Bone marrow (tissue), 2 donors: ENCODE results near the gene CPXM2.

ENCODE experiments used
- DNase-seq, 2 donors: peaks; one replicate each; lab custom pipeline; 2025; lab: John Stamatoyannopoulos, UW

CPXM2 gene

DNA sequence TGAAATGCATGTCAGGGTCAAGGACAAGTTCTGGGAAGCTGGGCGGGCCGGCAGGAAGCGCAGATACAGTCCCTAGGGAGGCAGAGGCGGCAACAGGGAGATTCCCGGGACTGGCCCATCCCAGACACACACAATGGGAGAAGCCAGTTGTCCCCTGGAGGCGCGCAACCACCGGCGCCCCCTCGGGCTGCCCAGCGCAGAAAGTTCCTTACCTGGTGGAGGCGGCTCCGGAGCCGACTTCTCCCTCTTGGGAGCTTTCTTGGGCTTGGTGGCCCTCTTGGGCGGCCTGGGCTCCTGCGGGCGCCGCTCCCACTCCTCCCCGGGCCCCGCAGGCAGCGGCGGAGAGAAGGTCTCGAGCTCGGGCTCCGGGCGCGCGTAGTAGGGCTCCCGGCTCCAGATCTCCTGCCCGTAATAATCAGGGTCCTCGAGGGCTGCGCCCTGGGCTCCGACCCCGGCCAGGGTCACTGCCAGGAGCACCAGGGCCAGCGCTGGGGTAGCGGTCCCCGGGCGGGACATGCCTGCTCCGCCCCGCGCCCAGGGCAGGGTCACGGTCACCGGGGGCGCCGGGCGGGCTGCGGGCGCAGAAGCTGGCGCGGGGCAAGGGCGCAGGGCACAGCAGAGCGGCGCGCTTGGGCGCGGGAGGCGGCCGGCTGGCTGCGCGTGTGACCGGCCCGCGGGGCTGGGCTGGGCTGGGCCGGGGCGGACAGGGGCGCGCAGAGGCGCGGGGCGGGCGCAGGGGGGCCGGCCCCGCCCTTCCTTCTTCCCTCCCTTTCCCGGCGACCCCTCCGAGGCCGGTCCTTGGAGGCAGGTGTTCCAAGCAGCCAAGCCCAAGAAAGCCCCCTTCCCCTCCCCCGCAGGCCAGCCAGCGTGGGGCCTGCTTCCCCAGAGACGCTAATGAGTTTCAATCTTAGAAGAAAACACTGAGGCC lies at the start of gene CPXM2:
Gene CPXM2, minus strand, starts transcription at position 664 of the 928 bp plus-strand sequence. Its CDS starts 148 bp downstream, at position 516.
- DNase-seq = no peak

DNA sequence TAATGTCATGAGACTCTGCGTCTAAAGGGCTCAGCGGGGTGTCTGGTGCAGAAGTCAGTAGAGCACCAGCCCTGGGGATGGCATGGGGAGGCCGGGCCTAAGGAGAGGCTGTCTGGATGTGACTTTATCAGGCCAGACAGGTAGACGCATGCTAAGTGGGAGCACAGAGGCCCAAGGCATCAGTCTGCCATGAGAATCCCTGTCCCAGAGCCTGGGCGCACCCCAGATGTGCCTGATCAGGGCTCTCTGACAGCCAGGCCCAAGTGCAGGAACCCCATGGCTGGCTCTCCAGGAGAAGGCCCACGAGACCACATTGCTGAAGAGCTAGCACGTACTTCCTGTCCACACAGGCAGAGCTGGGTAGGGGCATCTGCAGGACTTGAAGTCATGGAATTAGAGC lies 48.0 kb upstream of the CPXM2 start:
- no peak for DNase-seq

DNA sequence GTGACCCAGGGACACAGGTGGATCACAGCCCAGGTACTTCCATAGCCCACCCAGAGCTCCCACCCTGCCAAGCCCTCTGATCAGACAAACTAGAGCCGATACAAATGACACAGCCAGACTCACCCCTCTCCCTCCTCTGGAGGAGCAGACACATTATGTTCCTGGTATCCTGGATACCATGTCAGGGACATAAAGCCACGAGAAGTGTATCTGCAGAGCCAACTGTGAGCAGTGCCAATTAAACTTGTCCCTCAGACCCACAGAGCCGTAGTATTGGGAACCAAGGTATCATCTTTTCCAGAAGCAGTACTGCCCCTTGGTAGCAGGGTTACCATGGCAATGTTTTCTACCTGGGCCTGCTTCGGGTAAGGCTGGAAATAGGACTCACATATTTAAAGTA lies 47.3 kb upstream of the CPXM2 start:
- DNase-seq = no peak

DNA sequence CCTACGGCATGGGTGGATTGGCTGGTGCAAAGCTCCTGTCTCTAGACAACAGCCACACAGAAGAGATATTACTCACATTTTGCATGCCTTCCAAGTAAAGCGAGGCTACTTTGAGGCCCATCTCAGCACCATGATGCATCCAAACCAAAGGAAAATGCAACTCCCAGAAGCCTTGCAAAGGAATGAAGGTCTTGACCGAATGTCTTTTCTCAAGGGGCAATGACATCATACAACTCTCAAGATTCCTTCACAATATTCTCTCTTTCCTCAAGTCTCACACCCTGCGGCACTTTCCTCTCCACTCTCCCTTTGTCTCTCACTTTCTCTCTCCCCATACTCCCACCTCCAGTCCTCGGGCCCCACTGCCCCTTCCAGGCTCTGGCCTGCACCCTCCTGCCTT lies 44.8 kb upstream of the CPXM2 start:
- DNase-seq = no peak

DNA sequence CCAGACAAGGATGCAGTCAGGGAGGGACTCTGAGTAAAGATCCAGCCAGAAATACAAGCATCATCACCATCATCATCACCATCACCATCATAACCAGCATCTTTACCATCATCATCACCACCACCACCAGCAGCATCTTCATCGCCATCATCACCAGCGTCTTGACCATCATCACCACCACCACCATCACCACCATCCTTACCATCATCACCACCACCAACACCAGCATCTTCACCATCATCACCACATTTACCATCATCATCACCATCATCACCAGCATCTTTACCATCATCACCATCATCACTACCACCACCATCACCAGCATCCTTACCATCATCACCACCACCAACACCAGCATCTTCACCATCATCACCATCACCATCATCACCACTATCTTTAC lies 44.1 kb upstream of the CPXM2 start:
- DNase-seq = no peak

DNA sequence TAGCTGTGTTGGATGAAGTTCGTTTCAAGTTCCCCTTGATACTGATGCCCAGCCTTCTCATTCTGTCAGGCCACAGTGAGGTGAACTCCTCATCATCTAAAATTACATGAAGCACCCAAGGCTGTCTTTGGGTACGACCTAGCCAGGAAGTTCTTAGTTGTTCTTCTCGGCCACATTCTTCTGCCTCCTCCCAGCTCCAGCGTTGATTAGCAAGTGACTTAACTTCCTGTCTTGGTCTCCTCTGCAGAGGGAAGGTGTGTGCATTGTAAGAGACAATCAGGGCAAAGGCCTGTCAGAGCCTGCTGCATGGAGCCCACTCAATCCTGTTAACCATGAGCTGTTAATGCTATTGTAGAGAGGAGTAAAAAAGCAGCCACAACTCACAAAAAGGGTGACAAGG lies 43.2 kb upstream of the CPXM2 start:
- no peak for DNase-seq

DNA sequence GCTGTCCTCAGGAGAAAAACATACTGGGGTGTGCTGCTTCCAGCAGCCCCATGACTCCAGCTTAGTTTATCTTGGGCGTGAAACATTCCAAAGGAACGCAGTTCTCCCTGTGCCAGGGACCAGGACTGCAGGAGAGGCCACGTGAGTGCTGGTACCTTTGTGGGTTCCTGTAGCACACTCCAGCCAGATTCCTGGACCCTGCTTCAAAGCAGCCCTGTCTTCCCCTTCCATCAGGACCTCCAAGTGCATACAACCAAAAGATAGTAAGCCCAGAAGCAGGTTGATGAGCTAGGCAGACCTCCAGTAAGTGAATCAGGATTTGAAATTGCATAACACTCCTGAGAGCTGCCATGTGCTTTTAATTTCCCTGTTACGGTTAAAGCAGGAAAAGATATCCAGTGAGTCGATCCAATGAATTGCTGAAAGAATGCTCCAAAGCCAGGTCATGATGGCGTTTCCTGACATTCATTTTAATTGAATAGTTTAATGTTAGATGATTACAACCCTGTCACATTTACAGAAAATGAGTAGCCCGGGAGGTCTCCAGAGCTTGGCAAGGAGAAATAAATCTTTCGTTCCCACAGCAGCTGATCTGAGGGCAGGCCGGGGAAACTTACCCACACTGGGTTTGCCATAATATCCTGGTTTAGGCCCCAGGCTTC lies 38.9 kb upstream of the CPXM2 start:
- no peak for DNase-seq

DNA sequence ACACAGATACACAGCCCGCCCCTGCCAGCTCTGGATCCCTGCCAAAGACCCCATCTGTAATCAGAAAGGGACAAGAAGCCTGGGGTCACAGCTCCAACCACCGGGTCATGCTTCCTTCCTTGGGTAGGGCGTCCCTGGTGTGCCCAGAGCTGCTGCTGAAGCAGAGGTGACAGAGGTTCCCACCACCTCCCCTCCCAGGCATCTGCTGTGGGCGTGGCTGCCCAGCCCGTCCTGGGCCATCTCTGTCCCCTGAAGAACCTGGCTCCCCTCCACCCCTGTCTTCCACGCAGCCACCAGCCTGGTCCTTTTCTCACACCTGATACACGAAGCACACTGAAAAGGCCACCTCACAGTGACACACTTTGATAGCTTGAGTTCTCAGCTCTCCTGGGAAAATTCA lies 38.2 kb upstream of the CPXM2 start:
- no peak for DNase-seq

DNA sequence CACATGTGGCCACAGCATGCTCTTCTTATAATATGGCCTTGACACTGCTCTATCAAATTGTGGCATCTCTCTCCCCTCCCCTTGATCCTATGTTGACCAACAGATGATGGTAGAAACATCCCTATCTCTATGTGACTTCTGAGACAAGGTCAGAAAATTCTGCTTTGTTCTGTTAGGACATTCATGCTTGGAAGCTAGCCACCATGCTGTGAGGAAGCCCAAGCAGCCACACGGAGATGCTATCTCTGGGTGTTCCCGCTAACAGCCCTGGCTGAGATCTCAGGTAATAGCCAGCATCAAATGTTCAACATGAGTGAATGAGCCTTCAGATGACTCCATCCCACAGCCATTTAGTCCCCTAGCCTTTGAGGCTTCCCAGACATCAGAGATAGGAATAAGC lies 36.8 kb upstream of the CPXM2 start:
- no peak for DNase-seq

DNA sequence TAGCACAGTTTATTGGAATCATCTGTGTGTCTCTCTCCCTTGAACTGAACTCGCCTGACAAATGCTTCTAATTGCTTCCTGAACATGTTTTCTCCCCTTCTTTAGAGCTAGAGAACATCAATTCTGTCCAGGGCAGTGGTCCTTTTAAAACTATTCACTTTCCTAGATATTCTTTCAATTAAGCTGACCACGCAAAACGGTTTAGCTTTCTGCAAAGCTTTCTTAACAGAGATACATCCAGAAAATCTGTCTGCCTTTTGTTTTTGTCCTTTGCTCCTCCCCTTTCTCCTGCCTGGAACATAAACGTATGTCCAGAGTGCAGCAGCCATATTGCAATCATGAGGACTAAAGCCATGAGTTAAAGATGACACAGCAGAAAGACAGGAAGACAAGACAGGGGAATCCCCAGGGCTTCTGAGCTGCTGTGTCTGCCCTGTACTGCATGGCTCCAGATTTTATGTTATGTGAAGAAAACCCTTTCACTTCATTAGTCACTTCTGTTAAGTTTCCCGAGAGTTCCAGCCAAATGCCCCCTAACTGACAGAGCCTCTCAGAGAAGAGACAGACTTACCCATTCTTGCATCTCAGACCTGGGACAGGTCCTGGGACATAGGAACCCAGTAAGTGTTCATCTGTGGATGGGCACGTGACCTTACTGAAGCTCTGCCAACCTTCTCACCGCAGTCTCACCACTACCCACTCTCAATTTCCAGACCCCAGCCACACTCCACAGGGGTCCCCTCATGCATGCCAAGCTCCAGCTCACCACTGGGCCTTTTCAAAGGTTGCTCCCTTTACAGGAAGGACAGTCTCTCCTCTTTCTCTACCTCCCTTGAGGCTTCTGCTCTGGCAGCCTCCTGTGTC lies 35.0 kb upstream of the CPXM2 start:
- DNase-seq = no peak

DNA sequence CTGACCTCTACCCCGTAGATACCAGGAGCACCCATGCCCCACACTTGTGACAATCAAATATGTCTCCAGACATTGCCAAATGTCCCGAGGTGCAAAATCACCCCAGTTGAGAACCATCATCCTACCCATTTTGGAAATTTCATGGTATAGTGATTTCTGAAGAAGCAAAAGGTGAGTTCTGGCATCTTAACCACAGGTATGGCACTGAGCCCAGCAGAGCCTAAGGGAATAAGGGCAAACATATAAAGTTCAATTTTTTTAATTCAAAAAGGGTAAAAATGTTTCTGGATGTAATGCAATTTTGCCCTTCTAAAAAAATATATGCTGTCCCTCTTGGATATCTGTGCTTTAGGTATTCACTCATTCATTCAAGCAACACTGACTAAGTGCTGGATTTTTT lies 30.5 kb upstream of the CPXM2 start:
- no peak for DNase-seq

DNA sequence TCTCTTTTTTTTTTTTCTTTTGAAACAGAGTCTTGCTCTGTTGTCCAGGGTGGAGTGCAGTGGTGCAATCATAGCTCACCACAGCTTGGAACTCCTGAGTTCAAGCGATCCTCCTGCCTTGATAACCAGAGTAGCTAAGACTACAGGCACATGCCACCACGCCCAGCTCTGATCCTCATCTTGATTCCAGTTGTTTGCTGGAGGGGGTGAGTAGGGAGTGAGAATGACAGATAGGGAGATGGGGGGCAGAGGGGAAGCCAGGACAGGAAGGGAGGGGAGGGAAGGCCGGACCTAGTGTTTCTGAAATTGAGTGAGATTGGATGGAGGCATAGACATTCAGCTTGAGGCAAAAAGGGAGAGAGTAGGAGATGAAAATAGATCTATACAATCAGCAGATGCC lies 25.2 kb upstream of the CPXM2 start:
- no peak for DNase-seq

DNA sequence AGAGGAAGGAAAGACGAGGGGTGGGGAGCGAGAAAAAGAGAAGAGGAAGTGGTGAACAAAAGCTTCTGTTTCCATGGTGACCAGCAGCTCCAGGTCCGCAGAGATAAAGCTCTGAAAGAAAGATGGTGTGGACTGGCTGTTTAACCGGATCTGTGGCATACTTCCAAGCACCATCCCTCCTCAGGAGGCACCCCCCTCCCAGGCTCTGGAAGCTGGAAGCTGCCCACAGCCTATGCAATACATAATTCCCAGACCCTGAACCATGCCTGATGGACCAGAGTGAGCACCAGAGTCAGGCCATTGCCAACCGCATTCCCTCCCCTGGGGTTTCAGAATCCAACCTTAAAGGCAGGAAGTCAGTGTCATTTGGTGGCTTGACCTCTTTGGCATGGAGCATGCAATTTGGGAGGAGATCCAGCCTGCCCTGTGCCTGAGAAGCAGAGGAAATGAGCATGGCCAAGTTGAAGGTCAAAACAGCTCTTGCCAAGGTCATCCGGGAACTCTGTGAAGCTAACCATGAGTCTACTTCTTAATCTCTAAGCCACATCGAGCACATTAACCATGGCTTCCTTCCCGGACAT lies 22.2 kb upstream of the CPXM2 start:
- no peak for DNase-seq

DNA sequence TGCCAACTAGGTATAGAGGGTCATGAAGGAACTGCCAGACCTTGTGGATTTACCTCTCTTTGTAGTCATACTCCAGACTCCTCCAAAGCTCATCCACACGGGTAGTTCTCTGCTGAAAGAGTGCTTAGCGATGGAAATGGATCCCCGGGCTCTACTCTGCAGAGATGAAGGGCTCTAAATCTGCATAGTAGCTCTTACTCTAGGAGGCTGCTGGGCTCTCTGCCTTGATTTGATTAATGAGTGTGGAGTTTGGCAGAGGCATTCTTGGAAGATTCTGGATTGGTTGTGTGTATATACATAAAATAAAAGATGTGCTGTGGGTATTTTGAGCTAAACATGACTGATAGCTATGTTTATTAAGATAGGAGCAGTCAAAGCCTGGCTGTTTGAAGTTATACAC lies 21.3 kb upstream of the CPXM2 start:
- no peak for DNase-seq

DNA sequence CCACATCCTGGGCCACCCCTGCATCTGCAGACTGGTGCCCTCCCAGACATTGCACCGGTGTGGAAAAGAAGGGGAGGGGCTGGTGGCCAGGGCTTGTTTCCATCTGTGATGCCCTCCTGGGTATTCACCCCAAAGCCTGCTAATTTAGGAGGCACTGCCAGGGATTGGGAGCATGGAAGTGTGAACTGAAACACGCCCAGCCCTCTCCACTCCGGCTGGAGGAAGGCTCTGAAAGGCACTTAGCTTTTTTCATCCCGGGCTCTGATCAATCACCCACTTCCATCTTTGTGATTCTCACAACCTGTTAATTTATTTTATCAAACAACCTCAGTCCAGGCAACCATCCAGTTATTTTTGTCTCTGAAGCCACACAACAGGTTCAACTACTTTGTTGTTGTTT lies 20.9 kb upstream of the CPXM2 start:
- no peak for DNase-seq

DNA sequence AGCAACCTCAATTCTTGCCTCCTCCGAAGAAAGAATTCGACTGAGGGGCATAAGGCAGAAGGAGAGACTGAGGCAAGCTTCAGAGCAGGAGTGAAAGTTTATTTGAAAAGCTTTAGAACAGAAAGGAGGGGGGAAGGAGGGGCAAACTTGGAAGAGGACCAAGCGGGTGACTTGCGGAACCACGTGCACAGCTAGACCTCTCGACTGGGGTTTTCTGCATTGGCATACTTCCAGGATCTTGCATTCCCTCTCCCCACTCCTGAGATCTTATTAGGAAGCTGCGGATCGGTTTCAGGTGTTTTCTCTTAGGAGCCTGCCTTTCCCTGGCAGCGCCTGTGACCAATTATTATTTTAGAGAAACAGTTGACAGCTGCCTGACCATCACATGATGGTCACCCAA lies 20.3 kb upstream of the CPXM2 start:
- DNase-seq = no peak

DNA sequence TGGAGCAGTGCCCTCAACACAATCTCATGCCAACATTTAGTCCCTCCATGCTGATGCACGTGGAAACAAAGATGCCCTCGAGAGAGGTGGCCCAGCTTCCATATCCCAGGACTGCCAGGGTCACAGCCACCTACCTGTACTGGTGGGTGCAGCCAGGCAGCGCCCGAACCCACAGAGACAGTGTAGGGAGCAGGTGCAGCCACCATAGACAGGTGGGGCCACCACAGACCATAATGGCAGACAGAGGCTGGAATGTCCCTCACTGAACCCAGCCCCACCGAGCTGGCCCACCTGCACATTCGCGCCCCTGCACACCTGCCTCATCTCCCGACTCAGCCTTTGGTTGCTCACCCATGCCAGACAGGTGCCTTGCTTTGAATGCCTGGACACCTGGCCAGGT lies 18.3 kb upstream of the CPXM2 start:
- DNase-seq = no peak

DNA sequence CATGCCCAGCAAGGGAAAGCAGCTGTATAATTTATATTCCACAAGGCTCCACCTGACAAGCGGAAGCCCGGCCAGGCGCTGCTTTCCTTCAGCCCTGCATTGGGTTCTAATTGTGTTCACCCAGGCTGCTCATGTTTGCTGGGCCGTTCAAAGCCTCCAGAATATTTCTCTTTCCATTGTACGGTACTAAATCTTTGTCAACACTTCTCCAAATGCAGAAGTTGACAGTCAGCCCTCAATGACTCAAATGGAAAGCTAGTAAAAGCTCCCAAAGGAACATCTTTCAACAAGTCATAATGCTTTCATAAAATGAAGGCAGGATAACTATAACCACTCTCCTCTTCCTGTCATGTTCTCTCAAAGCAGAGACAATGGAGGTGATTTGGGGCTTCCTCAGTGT lies 17.8 kb upstream of the CPXM2 start:
- DNase-seq = no peak

DNA sequence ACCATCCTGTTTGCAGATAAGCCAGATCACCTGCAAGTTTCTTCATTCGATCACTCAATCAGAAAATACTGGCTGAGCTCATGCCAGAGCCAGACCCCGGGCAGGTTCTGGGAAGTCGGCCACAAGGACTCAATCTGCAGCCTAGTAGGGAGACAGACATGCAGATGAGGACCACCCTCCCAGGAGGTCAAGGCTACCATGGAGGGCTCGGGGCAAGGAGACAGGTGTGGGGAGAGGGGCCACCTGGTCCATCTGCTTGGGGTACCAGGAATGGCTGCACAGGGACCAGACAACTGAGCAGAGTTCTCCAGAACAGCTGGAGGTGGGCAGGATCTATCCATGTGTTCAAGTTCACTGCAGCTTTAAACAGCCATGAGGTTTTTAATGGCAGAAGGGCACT lies 16.8 kb upstream of the CPXM2 start:
- no peak for DNase-seq

DNA sequence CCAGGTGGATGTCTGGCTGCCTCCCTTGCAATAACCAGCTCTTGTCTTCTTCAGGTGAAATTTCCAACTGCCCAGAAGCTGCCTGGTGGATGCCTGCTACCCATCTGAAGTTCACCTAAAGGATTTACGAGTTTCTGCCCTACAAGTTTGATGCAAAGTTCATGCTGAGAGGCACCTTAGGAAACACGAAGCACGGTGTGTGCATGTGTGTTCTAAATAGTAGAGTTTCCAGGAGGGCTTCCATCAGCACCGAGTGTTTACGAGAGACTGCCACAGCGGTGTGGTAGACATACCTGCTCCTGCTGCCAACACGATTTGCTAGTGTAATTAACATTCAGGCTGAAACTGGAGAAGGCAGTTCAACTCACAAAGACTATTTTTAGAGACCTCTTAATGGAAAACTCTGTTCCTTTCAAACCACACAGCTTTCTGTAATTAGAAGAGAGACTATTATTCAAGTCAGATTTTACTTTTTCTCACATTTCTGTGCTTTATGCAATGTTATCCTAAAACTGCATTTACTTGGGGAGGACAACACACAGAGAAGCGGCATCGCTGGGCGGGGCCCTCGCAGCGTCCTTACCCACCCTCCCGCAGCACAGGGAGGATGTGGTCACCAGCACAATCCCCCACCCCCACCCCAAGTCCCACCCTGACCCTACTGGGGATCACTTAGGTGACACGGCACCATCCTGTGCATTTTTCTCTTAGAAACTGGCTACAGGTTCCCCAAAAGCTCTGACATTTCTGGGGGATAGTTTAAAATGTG lies 15.5 kb upstream of the CPXM2 start:
- DNase-seq = no peak

DNA sequence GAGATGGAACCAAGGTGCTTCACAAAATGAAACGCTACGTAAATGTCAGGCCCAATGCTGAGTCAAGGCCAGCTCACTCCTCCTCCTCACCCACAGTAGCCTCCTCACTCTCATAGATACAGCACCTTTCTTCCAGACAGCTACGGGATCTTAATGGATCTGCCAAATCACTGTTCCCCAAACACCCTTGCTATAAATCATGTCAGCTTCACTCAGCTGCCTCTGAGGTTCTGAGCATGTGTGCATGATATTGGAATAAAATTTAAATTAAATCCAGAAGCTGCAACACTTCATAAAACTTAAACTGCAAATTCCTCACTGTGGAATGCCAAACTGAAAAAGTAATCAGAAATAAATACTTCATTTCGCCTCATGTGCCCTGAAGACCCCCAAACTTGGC lies 14.7 kb upstream of the CPXM2 start:
- no peak for DNase-seq
